ENCODE results near the gene TRMT61A.

Gene TRMT61A

GRCh38 chr14:103528587-103529382 is at the start of gene TRMT61A:
Gene TRMT61A (plus strand): TSS chr14:103529196. CDS start chr14:103529979, 783 bp downstream.
- DNase-seq (ENCODE audit: low spot score), result peak; percentile 98

- no peak for DNase-seq (ENCODE audit: low spot score)
Observed at GRCh38 chr14:103480595-103480994, 48.4 kb upstream of the TRMT61A start.

- peak; percentile 57 for DNase-seq (ENCODE audit: low spot score)
Observed at GRCh38 chr14:103483600-103483999, 45.4 kb upstream of the TRMT61A start.

- DNase-seq (ENCODE audit: low spot score), result no peak
Observed at GRCh38 chr14:103485504-103485903, 43.5 kb upstream of the TRMT61A start.

GRCh38 chr14:103488071-103488470 is 40.9 kb upstream of the TRMT61A start:
- DNase-seq (ENCODE audit: low spot score), result no peak

GRCh38 chr14:103488960-103489359 is 40.0 kb upstream of the TRMT61A start:
- no peak for DNase-seq (ENCODE audit: low spot score)

GRCh38 chr14:103489621-103490020 is 39.4 kb upstream of the TRMT61A start:
- DNase-seq (ENCODE audit: low spot score), result no peak

GRCh38 chr14:103491691-103492090 is 37.3 kb upstream of the TRMT61A start:
- no peak for DNase-seq (ENCODE audit: low spot score)

GRCh38 chr14:103492156-103492925 is 36.7 kb upstream of the TRMT61A start:
- no peak for DNase-seq (ENCODE audit: low spot score)

- no peak for DNase-seq (ENCODE audit: low spot score)
Observed at GRCh38 chr14:103495854-103496253, 33.1 kb upstream of the TRMT61A start.

- DNase-seq (ENCODE audit: low spot score), result no peak
Observed at GRCh38 chr14:103496776-103497175, 32.2 kb upstream of the TRMT61A start.

- no peak for DNase-seq (ENCODE audit: low spot score)
Observed at GRCh38 chr14:103499709-103500108, 29.3 kb upstream of the TRMT61A start.

GRCh38 chr14:103500148-103500990 is 28.6 kb upstream of the TRMT61A start:
- DNase-seq (ENCODE audit: low spot score), result peak; percentile 89

GRCh38 chr14:103501041-103501870 is 27.7 kb upstream of the TRMT61A start:
- DNase-seq (ENCODE audit: low spot score), result no peak

GRCh38 chr14:103501921-103502669 is 26.9 kb upstream of the TRMT61A start:
- no peak for DNase-seq (ENCODE audit: low spot score)

- no peak for DNase-seq (ENCODE audit: low spot score)
Observed at GRCh38 chr14:103502877-103503276, 26.1 kb upstream of the TRMT61A start.

- DNase-seq (ENCODE audit: low spot score), result no peak
Observed at GRCh38 chr14:103503296-103503695, 25.7 kb upstream of the TRMT61A start.

GRCh38 chr14:103504991-103505565 is 23.9 kb upstream of the TRMT61A start:
- DNase-seq (ENCODE audit: low spot score), result no peak

- DNase-seq (ENCODE audit: low spot score), result no peak
Observed at GRCh38 chr14:103507751-103508150, 21.2 kb upstream of the TRMT61A start.

Measured in GM03348 (cell line).